Subcutaneous adipose tissue (tissue), 4 donors: ENCODE measurements around the gene RRP1B. TPM values are rescaled to one million over a fixed set of nuclear protein-coding genes. Genes with fewer than 3 reads are reported as not detected.

Source experiments
- CTCF ChIP-seq: fragments of 450-650 bp; IDR thresholded peaks from one replicate; pipeline ENCODE4 v1.5.1; 2016; ENCODE audit warnings: low read depth, mild to moderate bottlenecking, control low read depth, antibody characterized with exemption, moderate library complexity
- total RNA-seq, 4 donors: library from RNA; depleted of rRNA; stranded (reverse); fragments of >200 nt; gene quantifications; one replicate each; pipeline ENCODE4 v1.1.0, GENCODE V29; 2016

Gene RRP1B
- total RNA-seq, 4 donors from 2014 or later: 14.8 to 20.2 (median 17.2) TPM

- TF ChIP-seq CTCF: no peak
Observed at GRCh38 chr21:43664358-43664757, 5.0 kb downstream of the RRP1B start.

DNA sequence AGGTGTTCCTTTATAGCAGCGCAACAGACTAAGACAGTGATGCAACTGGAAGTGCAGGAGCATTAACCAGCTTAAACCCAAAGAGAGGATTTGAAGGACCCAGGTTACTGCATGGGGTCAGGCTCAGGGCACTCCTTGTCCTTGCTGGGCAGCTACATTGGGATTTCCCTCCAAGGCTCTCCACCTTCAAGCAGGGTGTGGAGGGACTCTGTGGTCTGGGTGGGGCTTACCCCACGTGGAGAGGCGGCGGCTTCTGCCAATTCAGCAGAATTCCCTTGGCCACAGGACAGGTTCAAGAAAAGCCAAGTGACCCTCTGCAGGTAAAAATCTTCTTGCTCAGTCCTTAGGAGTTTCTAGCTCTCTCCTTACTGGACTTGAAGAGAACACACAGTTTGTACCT is 6.5 kb downstream of the RRP1B start:
- TF ChIP-seq CTCF: no peak

DNA sequence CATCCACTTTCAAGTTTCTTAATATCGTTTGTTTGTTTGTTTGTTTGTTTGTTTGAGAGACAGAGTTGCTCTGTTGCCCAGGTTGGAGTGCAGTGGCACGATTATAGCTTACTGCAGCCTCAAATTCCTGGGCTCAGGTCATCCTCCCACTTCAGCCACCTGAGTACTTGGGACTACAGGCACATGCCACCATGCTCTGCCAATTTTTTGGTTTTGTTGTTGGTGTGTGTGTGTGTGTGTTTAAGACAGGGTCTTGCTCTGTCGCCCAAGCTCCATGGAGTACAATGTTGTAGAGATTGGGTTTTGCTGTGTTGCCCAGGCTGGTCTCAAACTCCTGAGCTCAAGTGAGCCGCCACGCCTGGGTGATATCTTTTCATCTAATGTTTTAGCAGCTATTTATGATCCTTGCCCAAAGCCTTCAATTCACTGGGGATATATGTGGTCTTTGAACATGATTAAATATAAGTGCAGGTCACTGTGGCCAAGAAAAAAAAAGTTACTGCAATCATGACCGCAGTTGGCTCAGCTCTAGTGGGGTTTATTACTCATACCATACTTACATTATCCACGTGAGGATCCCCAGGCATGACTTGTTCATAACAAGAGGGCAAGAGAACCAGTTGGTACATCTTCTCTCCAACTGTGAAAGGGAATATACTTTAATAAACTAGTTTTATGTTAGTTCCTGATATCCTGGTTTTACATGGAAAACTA is 8.0 kb downstream of the RRP1B start:
- no peak for TF ChIP-seq CTCF

- TF ChIP-seq CTCF: no peak
Observed at GRCh38 chr21:43669828-43670605, 10.7 kb downstream of the RRP1B start.

GRCh38 chr21:43675871-43676270 is 16.5 kb downstream of the RRP1B start:
- TF ChIP-seq CTCF: no peak

DNA sequence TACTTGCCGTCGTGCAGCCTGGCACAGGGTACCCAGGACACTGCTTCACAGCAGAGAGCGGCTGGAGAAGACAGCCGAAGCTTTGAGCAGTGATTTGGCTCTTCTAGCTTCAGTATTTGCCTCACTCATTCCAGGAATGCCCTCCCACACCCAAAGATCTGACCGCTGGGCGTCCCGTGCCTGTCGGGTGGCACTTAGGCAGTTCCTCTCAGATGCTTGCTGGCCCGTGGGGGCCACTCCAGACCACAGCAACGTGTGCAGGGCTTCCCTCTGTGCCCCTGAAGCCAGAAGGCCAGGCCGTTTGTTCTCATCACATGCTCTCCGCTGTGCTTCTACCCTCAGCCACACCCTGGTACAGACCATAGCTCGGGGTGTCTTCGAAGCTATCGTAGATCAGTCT is 17.0 kb downstream of the RRP1B start:
- no peak for TF ChIP-seq CTCF

- no peak for TF ChIP-seq CTCF
Observed at GRCh38 chr21:43679951-43680350, 20.6 kb downstream of the RRP1B start.
